ENCODE measurements around the gene ABCF3. TPM values are rescaled to one million over a fixed set of nuclear protein-coding genes. Genes with fewer than 3 reads are reported as not detected.

ABCF3 gene
- total RNA-seq, 1 experiment from 2014 or later, result 68.8 TPM

DNA sequence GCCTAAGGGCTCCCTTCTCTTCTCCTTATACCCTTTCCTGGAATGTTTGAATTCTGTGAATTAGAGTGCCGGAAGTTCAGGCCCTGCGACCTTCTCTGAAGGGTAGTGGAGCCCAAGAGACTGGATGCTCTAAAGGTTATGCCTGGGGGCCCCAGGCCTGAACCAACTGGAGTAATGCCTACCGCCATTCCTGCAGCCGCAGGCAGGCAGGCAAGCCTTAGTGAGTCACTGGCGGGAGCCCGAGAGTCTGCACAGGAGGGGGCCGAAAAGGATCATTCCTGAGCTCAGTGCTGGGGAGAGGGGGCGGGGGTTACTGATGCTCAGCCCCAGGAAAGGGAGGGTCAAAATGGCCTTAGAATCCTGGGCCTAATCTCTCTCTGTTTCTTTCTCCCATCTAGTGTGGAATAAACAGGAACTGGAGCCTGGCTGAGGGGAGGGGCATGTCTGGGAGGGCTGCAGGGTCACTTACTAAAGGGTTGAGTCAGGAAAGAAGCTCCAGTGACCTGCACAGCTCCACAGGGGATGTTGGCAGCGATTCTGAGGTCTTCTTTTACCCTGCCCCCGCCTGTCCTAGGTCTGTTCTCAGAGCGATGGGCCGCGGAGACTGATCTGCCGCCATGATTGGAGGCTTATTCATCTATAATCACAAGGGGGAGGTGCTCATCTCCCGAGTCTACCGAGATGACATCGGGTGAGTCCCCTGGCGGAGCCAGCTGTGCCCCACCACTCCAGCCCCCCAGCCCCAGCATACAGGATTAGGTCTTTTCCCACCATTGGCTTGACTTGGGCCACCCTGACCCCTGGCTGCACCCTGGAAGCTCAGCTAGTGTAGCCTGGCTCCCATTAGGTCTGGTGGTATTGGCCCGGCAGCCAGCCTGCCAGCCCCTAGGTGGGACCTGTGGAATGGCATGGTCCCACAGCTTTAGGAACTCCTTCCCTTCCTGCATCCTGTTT is 9.3 kb upstream of the ABCF3 start:
- CTCF ChIA-PET, result interaction anchor here (0.6 to 1.2 kb wide), 3 partner anchors 9 to 1455 kb away, joined by 3 to 4 read pairs (median 3); partner anchors contain the start of gene ABCF3
- peaks cover 19% of the 10 kb centered on the region for H3K4me1 ChIP-seq
- no TSS peak for BruUV-seq (replicated peaks)
- Mint-ChIP-seq H3K4me3 (ENCODE audit: unreplicated experiment) (peak overlapping the region; percentile 97), H3K4me1 (ENCODE audit: low read depth, unreplicated experiment) (peaks cover 7% of the 10 kb centered on the region), H3K36me3 (ENCODE audit: insufficient read depth, unreplicated experiment) (peaks cover 31% of the 10 kb centered on the region), H3K9me3 (ENCODE audit: unreplicated experiment) (no peaks in the 10 kb centered on the region), H3K27ac (ENCODE audit: unreplicated experiment) (no peak overlapping the region), H3K27me3 (ENCODE audit: insufficient read depth, unreplicated experiment) (no peaks in the 10 kb centered on the region)
- peaks cover 7% of the 10 kb centered on the region for H3K36me3 ChIP-seq (ENCODE audit: control insufficient read depth, insufficient read depth, low read length)
- intact Hi-C loops (cut with micrococcal nuclease; ENCODE audit: unreplicated experiment), result no loop called here
- no peaks in the 10 kb centered on the region for H3K27me3 ChIP-seq (replicated peaks; ENCODE audit: control insufficient read depth, insufficient read depth, low read length)
- POLR2A ChIA-PET, result interaction anchor here (0.6 kb wide), 1 partner anchor 42 kb away, joined by 3 read pairs; no protein-coding TSS in a partner anchor
- no peak for TF ChIP-seq CTCF (IDR thresholded peaks at IDR 0.05; ENCODE audit: insufficient read depth in 1 of 2, low read depth in 1 of 2, low read length in 1 of 2, severe bottlenecking in 1 of 2, unreplicated experiment in 1 of 2)
- no peaks in the 10 kb centered on the region for H3K9me3 ChIP-seq
- H3K4me3 ChIP-seq (ENCODE audit: low read depth, low read length), result no peak overlapping the region
- DNase-seq, result no peak

DNA sequence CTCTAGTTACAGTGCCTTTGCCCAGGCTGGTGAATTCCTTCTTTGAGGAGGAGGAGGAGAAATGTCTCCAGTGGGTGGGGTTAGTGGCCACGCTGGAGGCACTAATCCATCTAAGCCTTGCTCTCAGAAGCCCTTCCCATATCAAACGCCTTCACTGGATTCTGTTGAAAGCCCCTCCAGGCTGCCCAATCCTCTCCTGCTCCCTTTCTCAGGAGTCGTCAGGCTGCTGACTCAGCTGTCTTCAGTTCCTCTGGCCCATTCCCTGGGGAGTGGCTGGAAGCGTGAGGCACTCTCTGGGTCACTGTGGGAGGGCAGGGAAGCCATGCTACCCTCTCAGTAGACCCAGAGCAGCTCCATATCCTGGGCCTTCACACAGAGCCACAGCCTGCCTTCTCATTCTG is 8.7 kb upstream of the ABCF3 start:
- H3K4me1 Mint-ChIP-seq (ENCODE audit: low read depth, unreplicated experiment), result peaks cover 7% of the 10 kb centered on the region
- Histone ChIP-seq H3K27me3 (replicated peaks; ENCODE audit: control insufficient read depth, insufficient read depth, low read length) (no peaks in the 10 kb centered on the region), H3K36me3 (ENCODE audit: control insufficient read depth, insufficient read depth, low read length) (peaks cover 7% of the 10 kb centered on the region), H3K4me3 (ENCODE audit: low read depth, low read length) (no peak overlapping the region), H3K4me1 (peaks cover 16% of the 10 kb centered on the region), H3K9me3 (no peaks in the 10 kb centered on the region)
- H3K27ac Mint-ChIP-seq (ENCODE audit: unreplicated experiment), result no peak overlapping the region
- intact Hi-C loops (cut with micrococcal nuclease; ENCODE audit: unreplicated experiment), result no loop called here
- no TSS peak for BruUV-seq (replicated peaks)
- ChIA-PET CTCF (interaction anchor here (0.6 to 1.2 kb wide), 3 partner anchors 8 to 1456 kb away, joined by 3 to 4 read pairs (median 3); partner anchors contain the start of gene ABCF3), POLR2A (no interaction called here)
- no peak for TF ChIP-seq CTCF (IDR thresholded peaks at IDR 0.05; ENCODE audit: insufficient read depth in 1 of 2, low read depth in 1 of 2, low read length in 1 of 2, severe bottlenecking in 1 of 2, unreplicated experiment in 1 of 2)
- H3K36me3 Mint-ChIP-seq (ENCODE audit: insufficient read depth, unreplicated experiment), result peaks cover 32% of the 10 kb centered on the region
- no peak overlapping the region for H3K4me3 Mint-ChIP-seq (ENCODE audit: unreplicated experiment)
- DNase-seq, result no peak
- no peaks in the 10 kb centered on the region for H3K9me3 Mint-ChIP-seq (ENCODE audit: unreplicated experiment)
- no peaks in the 10 kb centered on the region for H3K27me3 Mint-ChIP-seq (ENCODE audit: insufficient read depth, unreplicated experiment)

GRCh38 chr3:184177767-184178306 is 8.2 kb upstream of the ABCF3 start:
- no peak for TF ChIP-seq CTCF (IDR thresholded peaks at IDR 0.05; ENCODE audit: insufficient read depth in 1 of 2, low read depth in 1 of 2, low read length in 1 of 2, severe bottlenecking in 1 of 2, unreplicated experiment in 1 of 2)
- peak overlapping the region; percentile 77 for H3K27ac Mint-ChIP-seq (ENCODE audit: unreplicated experiment)
- H3K4me1 Mint-ChIP-seq (ENCODE audit: low read depth, unreplicated experiment), result peaks cover 4% of the 10 kb centered on the region
- Histone ChIP-seq H3K36me3 (ENCODE audit: control insufficient read depth, insufficient read depth, low read length) (peaks cover 7% of the 10 kb centered on the region), H3K4me1 (peaks cover 11% of the 10 kb centered on the region), H3K9me3 (no peaks in the 10 kb centered on the region), H3K27me3 (replicated peaks; ENCODE audit: control insufficient read depth, insufficient read depth, low read length) (no peaks in the 10 kb centered on the region), H3K4me3 (ENCODE audit: low read depth, low read length) (no peak overlapping the region)
- BruUV-seq (replicated peaks), result no TSS peak
- DNase-seq, result no peak
- H3K9me3 Mint-ChIP-seq (ENCODE audit: unreplicated experiment), result no peaks in the 10 kb centered on the region
- no peak overlapping the region for H3K4me3 Mint-ChIP-seq (ENCODE audit: unreplicated experiment)
- H3K36me3 Mint-ChIP-seq (ENCODE audit: insufficient read depth, unreplicated experiment), result peaks cover 37% of the 10 kb centered on the region
- CTCF ChIA-PET, result interaction anchor here (1.2 kb wide), 1 partner anchor 8 kb away, joined by 4 read pairs; the partner anchor contains the start of gene ABCF3
- intact Hi-C loops (cut with micrococcal nuclease; ENCODE audit: unreplicated experiment), result no loop called here
- no peaks in the 10 kb centered on the region for H3K27me3 Mint-ChIP-seq (ENCODE audit: insufficient read depth, unreplicated experiment)
- POLR2A ChIA-PET, result no interaction called here
